ENCODE measurements around the gene CCM2. TPM values are rescaled to one million over a fixed set of nuclear protein-coding genes. Genes with fewer than 3 reads are reported as not detected.

Gene CCM2
- total and polyA plus RNA-seq, 2 of the 8 experiments (the other 6 are each of a cell fraction or from before 2014, with no cell fraction given) = 31.6 to 41.2 TPM

DNA sequence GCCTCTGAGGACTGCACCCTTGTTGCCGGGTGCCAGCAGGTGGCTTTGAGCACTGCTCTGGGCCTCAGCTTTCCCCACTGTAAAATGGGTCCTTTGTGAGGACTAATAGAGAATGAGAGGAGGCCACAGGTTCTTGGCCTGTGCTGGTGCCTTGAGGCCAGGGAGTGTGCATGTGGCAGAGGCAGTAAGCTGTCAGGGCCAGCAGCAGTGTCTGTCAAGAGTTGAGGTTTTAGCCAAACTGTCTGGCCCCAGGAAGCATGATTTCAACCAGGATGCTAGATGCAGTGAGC lies 75.3 kb downstream of the CCM2 start:
- no peak for DNase-seq (ENCODE audit: low read depth in 1 of 2, low spot score in 2 of 2)
- H4K20me1 ChIP-seq (replicated peaks in 1 of 2; ENCODE audit: control insufficient read depth in 1 of 2, insufficient read depth in 2 of 2, low read length in 2 of 2) = peaks cover 2 to 7% of the 10 kb centered on the region in 2 experiments
- CTCF ChIA-PET (ENCODE audit: partially characterized antibody) = no interaction called here
- no peak for TF ChIP-seq TAF1 (IDR thresholded peaks at IDR 0.05; ENCODE audit: low read depth, low read length)
- TF ChIP-seq SP1 (IDR thresholded peaks at IDR 0.05; ENCODE audit: low read depth, low read length) = no peak
- TF ChIP-seq KDM4A (IDR thresholded peaks at IDR 0.05; ENCODE audit: low read depth, low read length, severe bottlenecking) = no peak
- TF ChIP-seq RBBP5 (IDR thresholded peaks at IDR 0.05; ENCODE audit: borderline replicate concordance, low read depth, low read length) = no peak
- no peak for TF ChIP-seq SAP30 (IDR thresholded peaks at IDR 0.05; ENCODE audit: insufficient read depth, insufficient replicate concordance, low read length)
- no peak for TF ChIP-seq SIRT6 (IDR thresholded peaks at IDR 0.05; ENCODE audit: low read length)
- TF ChIP-seq SIX5 (IDR thresholded peaks at IDR 0.05; ENCODE audit: low read depth, low read length) = no peak
- TF ChIP-seq, protein P1, sequence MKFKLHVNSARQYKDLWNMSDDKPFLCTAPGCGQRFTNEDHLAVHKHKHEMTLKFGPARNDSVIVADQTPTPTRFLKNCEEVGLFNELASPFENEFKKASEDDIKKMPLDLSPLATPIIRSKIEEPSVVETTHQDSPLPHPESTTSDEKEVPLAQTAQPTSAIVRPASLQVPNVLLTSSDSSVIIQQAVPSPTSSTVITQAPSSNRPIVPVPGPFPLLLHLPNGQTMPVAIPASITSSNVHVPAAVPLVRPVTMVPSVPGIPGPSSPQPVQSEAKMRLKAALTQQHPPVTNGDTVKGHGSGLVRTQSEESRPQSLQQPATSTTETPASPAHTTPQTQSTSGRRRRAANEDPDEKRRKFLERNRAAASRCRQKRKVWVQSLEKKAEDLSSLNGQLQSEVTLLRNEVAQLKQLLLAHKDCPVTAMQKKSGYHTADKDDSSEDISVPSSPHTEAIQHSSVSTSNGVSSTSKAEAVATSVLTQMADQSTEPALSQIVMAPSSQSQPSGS (IDR thresholded peaks at IDR 0.05; ENCODE audit: low read length) = no peak
- TF ChIP-seq JUN (IDR thresholded peaks at IDR 0.05; ENCODE audit: low read depth, low read length) = no peak
- TF ChIP-seq, protein P2, sequence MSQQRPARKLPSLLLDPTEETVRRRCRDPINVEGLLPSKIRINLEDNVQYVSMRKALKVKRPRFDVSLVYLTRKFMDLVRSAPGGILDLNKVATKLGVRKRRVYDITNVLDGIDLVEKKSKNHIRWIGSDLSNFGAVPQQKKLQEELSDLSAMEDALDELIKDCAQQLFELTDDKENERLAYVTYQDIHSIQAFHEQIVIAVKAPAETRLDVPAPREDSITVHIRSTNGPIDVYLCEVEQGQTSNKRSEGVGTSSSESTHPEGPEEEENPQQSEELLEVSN (IDR thresholded peaks at IDR 0.05) = no peak
- TF ChIP-seq HDAC6 (IDR thresholded peaks at IDR 0.05; ENCODE audit: low read depth, low read length) = no peak
- TF ChIP-seq EP300 (IDR thresholded peaks at IDR 0.05; ENCODE audit: borderline replicate concordance in 1 of 2, low read depth in 2 of 2, low read length in 2 of 2) = no peak
- no peak for TF ChIP-seq TAF7 (optimal IDR thresholded peaks at IDR 0.05; ENCODE audit: borderline replicate concordance, low read depth, low read length)

More for the DNA sequence above, 75.3 kb downstream of the CCM2 start:
- Histone ChIP-seq H3K79me2 (ENCODE audit: control insufficient read depth in 1 of 2, insufficient read depth in 2 of 2, low read length in 2 of 2) (no peaks in the 10 kb centered on the region), H2BK20ac (ENCODE audit: low read length) (no peak overlapping the region), H4K91ac (replicated peaks; ENCODE audit: insufficient read length, low read length) (no peak overlapping the region), H3K18ac (ENCODE audit: extremely low read depth, low read length) (no peak overlapping the region), H3K56ac (replicated peaks; ENCODE audit: insufficient read length, low read depth, low read length) (no peak overlapping the region), H3K9ac (replicated peaks in 1 of 4; ENCODE audit: extremely low read depth in 1 of 4, low read depth in 3 of 4, low read length in 3 of 4) (no peak overlapping the region), H2BK15ac (ENCODE audit: low read length) (no peak overlapping the region), H3K14ac (ENCODE audit: insufficient read length) (no peak overlapping the region), H3K9me3 (ENCODE audit: insufficient read depth in 2 of 2, low read depth in 1 of 2, low read length in 1 of 2) (no peaks in the 10 kb centered on the region), H3K4me3 (ENCODE audit: extremely low read depth in 1 of 4, insufficient read depth in 2 of 4, low read depth in 3 of 4, low read length in 4 of 4) (no peak overlapping the region), H2BK5ac (ENCODE audit: low read depth, low read length) (no peak overlapping the region), H4K5ac (ENCODE audit: insufficient read length, low read depth, low read length) (no peak overlapping the region), H2BK12ac (ENCODE audit: low read depth, low read length) (no peak overlapping the region), H3K79me1 (ENCODE audit: low read depth, low read length) (no peaks in the 10 kb centered on the region), H3K23me2 (ENCODE audit: low read depth, low read length) (no peaks in the 10 kb centered on the region; the same call in 1 of the 2 replicates), H3K23ac (ENCODE audit: insufficient read length) (no peak overlapping the region), H2AFZ (ENCODE audit: low read length) (no peak overlapping the region), H3K4me1 (replicated peaks in 1 of 4; ENCODE audit: control insufficient read depth in 3 of 4, insufficient read depth in 4 of 4, low read length in 3 of 4) (no peaks in the 10 kb centered on the region; a peak in 1 of 7 replicates), H3K27ac (ENCODE audit: low read depth, low read length) (no peak overlapping the region), H3K27me3 (replicated peaks in 1 of 4; ENCODE audit: control insufficient read depth in 3 of 4, extremely low read depth in 1 of 4, insufficient read depth in 3 of 4, low read length in 3 of 4) (no peaks in the 10 kb centered on the region), H2AK5ac (ENCODE audit: low read depth, low read length) (no peak overlapping the region), H3K4ac (replicated peaks; ENCODE audit: insufficient read length, low read depth, low read length) (no peak overlapping the region), H2BK120ac (replicated peaks; ENCODE audit: low read depth, low read length) (no peak overlapping the region), H3K36me3 (ENCODE audit: control insufficient read depth in 2 of 4, insufficient read depth in 4 of 4, low read length in 3 of 4) (peaks cover 0 to 10% (median 4%) of the 10 kb centered on the region in 4 experiments; a peak in 6 of 8 replicates), H3K4me2 (ENCODE audit: insufficient read depth in 1 of 2, low read depth in 2 of 2, low read length in 2 of 2) (no peak overlapping the region), H4K8ac (ENCODE audit: extremely low read depth, insufficient read depth, low read length) (no peak overlapping the region)
- WGBS, 2 experiments (ENCODE audit: extremely low coverage in 1 of 2, insufficient coverage in 1 of 2, insufficient read length in 1 of 2, insufficient replicate concordance in 2 of 2, low coverage in 1 of 2, low lambda C conversion rate in 2 of 2, missing lambda C conversion rate in 1 of 2) = 85% methylated on average over 1 of the region's 1 CpG; no CpG with 5 or more reads in 1 of the 2 experiments
- FAIRE-seq = no peak
- POLR2A ChIA-PET (ENCODE audit: partially characterized antibody) = no interaction called here

All from H1 (cell line).